H1 (cell line): ENCODE data around the gene NARS2. TPM values are rescaled to one million over a fixed set of nuclear protein-coding genes. Genes with fewer than 3 reads are reported as not detected.

Experiments used
- EZH2 ChIP-seq: fragments of 200-600 bp; sonication (generic); IDR thresholded peaks from 2 replicates; pipeline ENCODE4 v1.7.1; 2012; ENCODE audit warnings: low read depth, mild to moderate bottlenecking, moderate library complexity, low read length, inconsistent platforms; ENCODE audit not compliant: severe bottlenecking
- NRF1 ChIP-seq: IDR thresholded peaks from 2 replicates; pipeline ENCODE4 v1.6.1; 2011; ENCODE audit warnings: mild to moderate bottlenecking, low read depth, low read length, improper control_type of control experiment
- SIN3A ChIP-seq, 2 experiments: IDR thresholded peaks in 1 of 2; conservative IDR thresholded peaks in 1 of 2; 2 replicates each; pipeline ENCODE4 v1.6.1; 2011 to 2012; ENCODE audit warnings: low read length in 2 of 2, improper control_type of control experiment in 1 of 2, low read depth in 1 of 2, mild to moderate bottlenecking in 1 of 2
- TBP ChIP-seq: IDR thresholded peaks from 2 replicates; pipeline ENCODE4 v1.6.1; 2011; ENCODE audit warnings: low read depth, low read length, improper control_type of control experiment
- polyA plus RNA-seq, 7 experiments: library from polyadenylated mRNA; depleted of rRNA in 3 of 7; stranded (reverse) in 5 of 7; unstranded in 2 of 7; fragments of >200 nt in 5 of 7; fragments of 200-250 nt in 2 of 7; gene quantifications; 1 replicate in 5 of 7; 2 replicates in 1 of 7; 4 replicates in 1 of 7; pipeline versions ENCODE4 v1.2.1 to v1.2.3, GENCODE V29; 2011 to 2013; ENCODE audit warnings: missing spikeins in 2 of 7, mixed read lengths in 2 of 7
- total RNA-seq: library from RNA; stranded (reverse); fragmentation: NEBNext Ultra II Directional; extraction: Animal tissue kit (Norgen Biotek cat#: 25700); gene quantifications from 2 replicates; pipeline ENCODE4 v1.2.1, GENCODE V29; 2021
- TF ChIP-seq, protein P1 (sequence below): fragments of 300-600 bp; sonication (generic); IDR thresholded peaks from 2 replicates; pipeline ENCODE4 v1.7.1; 2012; ENCODE audit warnings: low read length, moderate library complexity, mild to moderate bottlenecking, inconsistent platforms; ENCODE audit not compliant: insufficient replicate concordance
- TF ChIP-seq, protein P2 (sequence below), 3 experiments: IDR thresholded peaks; 1 replicate in 2 of 3; 2 replicates in 1 of 3; pipeline versions ENCODE4 v1.5.1 to v1.6.1; 2011; ENCODE audit warnings: low read length in 3 of 3, mild to moderate bottlenecking in 3 of 3, inconsistent platforms in 2 of 3, low read depth in 1 of 3, moderate library complexity in 1 of 3; ENCODE audit not compliant: insufficient read depth in 1 of 3; ENCODE audit errors: control extremely low read depth in 1 of 3
- TF ChIP-seq, protein P3 (sequence below): IDR thresholded peaks from 2 replicates; pipeline ENCODE4 v1.6.1; 2011; ENCODE audit warnings: low read length, improper control_type of control experiment

NARS2 gene
- total and polyA plus RNA-seq, 2 of the 8 experiments (the other 6 are each of a cell fraction or from before 2014, with no cell fraction given), result 26.2 to 51.6 TPM

DNA sequence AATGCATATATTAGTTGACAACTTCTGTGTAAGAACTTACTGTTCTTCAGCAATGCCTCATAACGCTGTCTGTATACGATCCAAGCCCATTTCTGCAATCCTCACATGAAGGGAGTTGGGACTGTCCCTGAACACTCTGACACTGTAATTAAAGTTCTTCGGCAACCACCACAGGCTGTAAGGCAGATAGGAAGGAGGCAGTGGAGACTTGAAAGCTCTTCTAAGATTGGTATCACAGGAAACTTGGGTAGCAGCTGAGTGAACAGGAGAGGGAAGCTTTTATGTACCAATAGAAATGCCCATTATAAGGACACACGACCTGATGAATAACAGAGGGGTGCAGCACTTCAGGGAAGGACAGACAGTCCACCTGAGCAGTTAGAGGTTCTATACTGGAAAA, 145.0 kb downstream of the NARS2 start (continued):
- TF ChIP-seq, protein P1, sequence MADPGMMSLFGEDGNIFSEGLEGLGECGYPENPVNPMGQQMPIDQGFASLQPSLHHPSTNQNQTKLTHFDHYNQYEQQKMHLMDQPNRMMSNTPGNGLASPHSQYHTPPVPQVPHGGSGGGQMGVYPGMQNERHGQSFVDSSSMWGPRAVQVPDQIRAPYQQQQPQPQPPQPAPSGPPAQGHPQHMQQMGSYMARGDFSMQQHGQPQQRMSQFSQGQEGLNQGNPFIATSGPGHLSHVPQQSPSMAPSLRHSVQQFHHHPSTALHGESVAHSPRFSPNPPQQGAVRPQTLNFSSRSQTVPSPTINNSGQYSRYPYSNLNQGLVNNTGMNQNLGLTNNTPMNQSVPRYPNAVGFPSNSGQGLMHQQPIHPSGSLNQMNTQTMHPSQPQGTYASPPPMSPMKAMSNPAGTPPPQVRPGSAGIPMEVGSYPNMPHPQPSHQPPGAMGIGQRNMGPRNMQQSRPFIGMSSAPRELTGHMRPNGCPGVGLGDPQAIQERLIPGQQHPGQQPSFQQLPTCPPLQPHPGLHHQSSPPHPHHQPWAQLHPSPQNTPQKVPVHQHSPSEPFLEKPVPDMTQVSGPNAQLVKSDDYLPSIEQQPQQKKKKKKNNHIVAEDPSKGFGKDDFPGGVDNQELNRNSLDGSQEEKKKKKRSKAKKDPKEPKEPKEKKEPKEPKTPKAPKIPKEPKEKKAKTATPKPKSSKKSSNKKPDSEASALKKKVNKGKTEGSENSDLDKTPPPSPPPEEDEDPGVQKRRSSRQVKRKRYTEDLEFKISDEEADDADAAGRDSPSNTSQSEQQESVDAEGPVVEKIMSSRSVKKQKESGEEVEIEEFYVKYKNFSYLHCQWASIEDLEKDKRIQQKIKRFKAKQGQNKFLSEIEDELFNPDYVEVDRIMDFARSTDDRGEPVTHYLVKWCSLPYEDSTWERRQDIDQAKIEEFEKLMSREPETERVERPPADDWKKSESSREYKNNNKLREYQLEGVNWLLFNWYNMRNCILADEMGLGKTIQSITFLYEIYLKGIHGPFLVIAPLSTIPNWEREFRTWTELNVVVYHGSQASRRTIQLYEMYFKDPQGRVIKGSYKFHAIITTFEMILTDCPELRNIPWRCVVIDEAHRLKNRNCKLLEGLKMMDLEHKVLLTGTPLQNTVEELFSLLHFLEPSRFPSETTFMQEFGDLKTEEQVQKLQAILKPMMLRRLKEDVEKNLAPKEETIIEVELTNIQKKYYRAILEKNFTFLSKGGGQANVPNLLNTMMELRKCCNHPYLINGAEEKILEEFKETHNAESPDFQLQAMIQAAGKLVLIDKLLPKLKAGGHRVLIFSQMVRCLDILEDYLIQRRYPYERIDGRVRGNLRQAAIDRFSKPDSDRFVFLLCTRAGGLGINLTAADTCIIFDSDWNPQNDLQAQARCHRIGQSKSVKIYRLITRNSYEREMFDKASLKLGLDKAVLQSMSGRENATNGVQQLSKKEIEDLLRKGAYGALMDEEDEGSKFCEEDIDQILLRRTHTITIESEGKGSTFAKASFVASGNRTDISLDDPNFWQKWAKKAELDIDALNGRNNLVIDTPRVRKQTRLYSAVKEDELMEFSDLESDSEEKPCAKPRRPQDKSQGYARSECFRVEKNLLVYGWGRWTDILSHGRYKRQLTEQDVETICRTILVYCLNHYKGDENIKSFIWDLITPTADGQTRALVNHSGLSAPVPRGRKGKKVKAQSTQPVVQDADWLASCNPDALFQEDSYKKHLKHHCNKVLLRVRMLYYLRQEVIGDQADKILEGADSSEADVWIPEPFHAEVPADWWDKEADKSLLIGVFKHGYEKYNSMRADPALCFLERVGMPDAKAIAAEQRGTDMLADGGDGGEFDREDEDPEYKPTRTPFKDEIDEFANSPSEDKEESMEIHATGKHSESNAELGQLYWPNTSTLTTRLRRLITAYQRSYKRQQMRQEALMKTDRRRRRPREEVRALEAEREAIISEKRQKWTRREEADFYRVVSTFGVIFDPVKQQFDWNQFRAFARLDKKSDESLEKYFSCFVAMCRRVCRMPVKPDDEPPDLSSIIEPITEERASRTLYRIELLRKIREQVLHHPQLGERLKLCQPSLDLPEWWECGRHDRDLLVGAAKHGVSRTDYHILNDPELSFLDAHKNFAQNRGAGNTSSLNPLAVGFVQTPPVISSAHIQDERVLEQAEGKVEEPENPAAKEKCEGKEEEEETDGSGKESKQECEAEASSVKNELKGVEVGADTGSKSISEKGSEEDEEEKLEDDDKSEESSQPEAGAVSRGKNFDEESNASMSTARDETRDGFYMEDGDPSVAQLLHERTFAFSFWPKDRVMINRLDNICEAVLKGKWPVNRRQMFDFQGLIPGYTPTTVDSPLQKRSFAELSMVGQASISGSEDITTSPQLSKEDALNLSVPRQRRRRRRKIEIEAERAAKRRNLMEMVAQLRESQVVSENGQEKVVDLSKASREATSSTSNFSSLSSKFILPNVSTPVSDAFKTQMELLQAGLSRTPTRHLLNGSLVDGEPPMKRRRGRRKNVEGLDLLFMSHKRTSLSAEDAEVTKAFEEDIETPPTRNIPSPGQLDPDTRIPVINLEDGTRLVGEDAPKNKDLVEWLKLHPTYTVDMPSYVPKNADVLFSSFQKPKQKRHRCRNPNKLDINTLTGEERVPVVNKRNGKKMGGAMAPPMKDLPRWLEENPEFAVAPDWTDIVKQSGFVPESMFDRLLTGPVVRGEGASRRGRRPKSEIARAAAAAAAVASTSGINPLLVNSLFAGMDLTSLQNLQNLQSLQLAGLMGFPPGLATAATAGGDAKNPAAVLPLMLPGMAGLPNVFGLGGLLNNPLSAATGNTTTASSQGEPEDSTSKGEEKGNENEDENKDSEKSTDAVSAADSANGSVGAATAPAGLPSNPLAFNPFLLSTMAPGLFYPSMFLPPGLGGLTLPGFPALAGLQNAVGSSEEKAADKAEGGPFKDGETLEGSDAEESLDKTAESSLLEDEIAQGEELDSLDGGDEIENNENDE, result no peak
- TF ChIP-seq, protein P2, sequence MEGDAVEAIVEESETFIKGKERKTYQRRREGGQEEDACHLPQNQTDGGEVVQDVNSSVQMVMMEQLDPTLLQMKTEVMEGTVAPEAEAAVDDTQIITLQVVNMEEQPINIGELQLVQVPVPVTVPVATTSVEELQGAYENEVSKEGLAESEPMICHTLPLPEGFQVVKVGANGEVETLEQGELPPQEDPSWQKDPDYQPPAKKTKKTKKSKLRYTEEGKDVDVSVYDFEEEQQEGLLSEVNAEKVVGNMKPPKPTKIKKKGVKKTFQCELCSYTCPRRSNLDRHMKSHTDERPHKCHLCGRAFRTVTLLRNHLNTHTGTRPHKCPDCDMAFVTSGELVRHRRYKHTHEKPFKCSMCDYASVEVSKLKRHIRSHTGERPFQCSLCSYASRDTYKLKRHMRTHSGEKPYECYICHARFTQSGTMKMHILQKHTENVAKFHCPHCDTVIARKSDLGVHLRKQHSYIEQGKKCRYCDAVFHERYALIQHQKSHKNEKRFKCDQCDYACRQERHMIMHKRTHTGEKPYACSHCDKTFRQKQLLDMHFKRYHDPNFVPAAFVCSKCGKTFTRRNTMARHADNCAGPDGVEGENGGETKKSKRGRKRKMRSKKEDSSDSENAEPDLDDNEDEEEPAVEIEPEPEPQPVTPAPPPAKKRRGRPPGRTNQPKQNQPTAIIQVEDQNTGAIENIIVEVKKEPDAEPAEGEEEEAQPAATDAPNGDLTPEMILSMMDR (IDR thresholded peaks at IDR 0.05; ENCODE audit: control extremely low read depth in 1 of 3, insufficient read depth in 1 of 3, low read depth in 1 of 3, low read length in 3 of 3), result no peak
- no peak for TF ChIP-seq SIN3A (conservative IDR thresholded peaks at IDR 0.05 in 1 of 2, IDR thresholded peaks at IDR 0.05 in 1 of 2; ENCODE audit: low read depth in 1 of 2, low read length in 2 of 2)
- TF ChIP-seq, protein P3, sequence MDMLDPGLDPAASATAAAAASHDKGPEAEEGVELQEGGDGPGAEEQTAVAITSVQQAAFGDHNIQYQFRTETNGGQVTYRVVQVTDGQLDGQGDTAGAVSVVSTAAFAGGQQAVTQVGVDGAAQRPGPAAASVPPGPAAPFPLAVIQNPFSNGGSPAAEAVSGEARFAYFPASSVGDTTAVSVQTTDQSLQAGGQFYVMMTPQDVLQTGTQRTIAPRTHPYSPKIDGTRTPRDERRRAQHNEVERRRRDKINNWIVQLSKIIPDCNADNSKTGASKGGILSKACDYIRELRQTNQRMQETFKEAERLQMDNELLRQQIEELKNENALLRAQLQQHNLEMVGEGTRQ, result no peak
- no peak for TF ChIP-seq TBP
- no peak for TF ChIP-seq EZH2
- TF ChIP-seq NRF1, result no peak
